HEK293 (cell line): ENCODE data around the gene EDARADD.

Experiments used
- CTCF ChIA-PET: fragments of 350-600 bp; formaldehyde crosslinking; extraction: SDS; loops from one replicate; lab custom pipeline; 2021; ENCODE audit warnings: antibody characterized with exemption; lab: Yijun Ruan, JAX
- POLR2A ChIA-PET: fragments of 300-600 bp; formaldehyde crosslinking; extraction: SDS; loops from one replicate; lab custom pipeline; 2020; ENCODE audit warnings: antibody characterized with exemption, inconsistent platforms; lab: Yijun Ruan, JAX
- H3K27ac ChIP-seq: fragments of 200-500 bp; sonication (Bioruptor generic); 2 replicates; pipeline ENCODE4 v1.5.1; 2014; ENCODE audit warnings: low read depth, low read length, control low read depth, inconsistent platforms; ENCODE audit errors: extremely low read depth
- H3K36me3 ChIP-seq, 2 experiments: fragments of 200-500 bp in 1 of 2; sonication (Bioruptor generic) in 1 of 2; 1 replicate in 1 of 2; 2 replicates in 1 of 2; pipeline ENCODE4 v1.5.1; 2014 to 2017; ENCODE audit warnings: inconsistent platforms in 2 of 2, low read length in 2 of 2; ENCODE audit not compliant: control insufficient read depth in 2 of 2, insufficient read depth in 1 of 2
- H3K4me1 ChIP-seq: fragments of 200-500 bp; sonication (Bioruptor generic); 2 replicates; pipeline ENCODE4 v1.5.1; 2014; ENCODE audit warnings: mild to moderate bottlenecking, low read length, inconsistent platforms; ENCODE audit not compliant: control insufficient read depth, insufficient read depth
- H3K4me3 ChIP-seq: 2 replicates; pipeline ENCODE4 v1.5.1; 2011; ENCODE audit warnings: low read depth, mild to moderate bottlenecking, control low read depth, low read length, moderate library complexity
- H3K9me3 ChIP-seq: fragments of 200-500 bp; sonication (Bioruptor generic); 2 replicates; pipeline ENCODE4 v1.5.1; 2014; ENCODE audit warnings: low read depth, low read length, inconsistent platforms; ENCODE audit not compliant: control insufficient read depth, insufficient read depth
- KLF1 ChIP-seq: fragments of 450-650 bp; formaldehyde crosslinking; IDR thresholded peaks from 2 replicates; pipeline ENCODE4 v1.5.1; 2016; ENCODE audit warnings: missing biosample characterization, missing genetic modification characterization
- KLF10 ChIP-seq: fragments of 450-650 bp; IDR thresholded peaks from 2 replicates; pipeline ENCODE4 v1.5.1; 2018; ENCODE audit warnings: missing biosample characterization, mild to moderate bottlenecking, missing genetic modification characterization
- OSR2 ChIP-seq: fragments of 450-650 bp; formaldehyde crosslinking; IDR thresholded peaks from 2 replicates; pipeline ENCODE4 v1.5.1; 2016; ENCODE audit warnings: missing biosample characterization, missing genetic modification characterization
- PRDM1 ChIP-seq: fragments of 450-650 bp; formaldehyde crosslinking; IDR thresholded peaks from 2 replicates; pipeline ENCODE4; 2016; ENCODE audit warnings: missing biosample characterization, missing genetic modification characterization
- PRDM10 ChIP-seq: fragments of 450-650 bp; formaldehyde crosslinking; IDR thresholded peaks from 2 replicates; pipeline ENCODE4 v1.5.1; 2016; ENCODE audit warnings: missing biosample characterization, missing genetic modification characterization
- SP2 ChIP-seq: fragments of 450-650 bp; formaldehyde crosslinking; IDR thresholded peaks from 2 replicates; pipeline ENCODE4 v1.5.1; 2016; ENCODE audit warnings: missing biosample characterization, missing genetic modification characterization
- SP7 ChIP-seq: fragments of 450-650 bp; formaldehyde crosslinking; IDR thresholded peaks from 2 replicates; pipeline ENCODE4 v1.5.1; 2016; ENCODE audit warnings: missing biosample characterization, missing genetic modification characterization
- ZNF121 ChIP-seq: fragments of 450-650 bp; formaldehyde crosslinking; IDR thresholded peaks from 2 replicates; pipeline ENCODE4 v1.5.1; 2016; ENCODE audit warnings: missing biosample characterization, missing genetic modification characterization
- ZNF175 ChIP-seq: fragments of 450-650 bp; formaldehyde crosslinking; IDR thresholded peaks from 2 replicates; pipeline ENCODE4 v1.5.1; 2016; ENCODE audit warnings: missing biosample characterization, missing genetic modification characterization
- ZNF184 ChIP-seq: fragments of 450-650 bp; IDR thresholded peaks from 2 replicates; pipeline ENCODE4 v1.5.1; 2018; ENCODE audit warnings: missing biosample characterization, mild to moderate bottlenecking, missing genetic modification characterization
- ZNF24 ChIP-seq: fragments of 450-650 bp; formaldehyde crosslinking; IDR thresholded peaks from 2 replicates; pipeline ENCODE4 v1.5.1; 2016; ENCODE audit warnings: missing biosample characterization, missing genetic modification characterization
- ZNF248 ChIP-seq: fragments of 450-650 bp; formaldehyde crosslinking; IDR thresholded peaks from 2 replicates; pipeline ENCODE4 v1.5.1; 2017; ENCODE audit warnings: missing biosample characterization, missing genetic modification characterization
- ZNF362 ChIP-seq: fragments of 450-650 bp; formaldehyde crosslinking; IDR thresholded peaks from 2 replicates; pipeline ENCODE4 v1.5.1; 2016; ENCODE audit warnings: missing biosample characterization, missing genetic modification characterization
- ZNF398 ChIP-seq: fragments of 450-650 bp; formaldehyde crosslinking; IDR thresholded peaks from 2 replicates; pipeline ENCODE4 v1.5.1; 2017; ENCODE audit warnings: missing biosample characterization, missing genetic modification characterization
- ZNF423 ChIP-seq: fragments of 450-650 bp; formaldehyde crosslinking; IDR thresholded peaks from 2 replicates; pipeline ENCODE4 v1.5.1; 2016; ENCODE audit warnings: missing biosample characterization, missing genetic modification characterization
- ZNF548 ChIP-seq: fragments of 450-650 bp; formaldehyde crosslinking; IDR thresholded peaks from 2 replicates; pipeline ENCODE4 v1.5.1; 2016; ENCODE audit warnings: missing biosample characterization, missing genetic modification characterization
- ZNF560 ChIP-seq: fragments of 450-650 bp; formaldehyde crosslinking; IDR thresholded peaks from 2 replicates; pipeline ENCODE4 v1.5.1; 2017; ENCODE audit warnings: missing biosample characterization, missing genetic modification characterization, borderline replicate concordance
- ZNF561 ChIP-seq: fragments of 450-650 bp; IDR thresholded peaks from 2 replicates; pipeline ENCODE4 v1.5.1; 2018; ENCODE audit warnings: missing biosample characterization, missing genetic modification characterization, borderline replicate concordance
- ZNF580 ChIP-seq: fragments of 450-650 bp; formaldehyde crosslinking; IDR thresholded peaks from 2 replicates; pipeline ENCODE4 v1.5.1; 2016; ENCODE audit warnings: missing biosample characterization, missing genetic modification characterization
- ZNF785 ChIP-seq: fragments of 450-650 bp; formaldehyde crosslinking; IDR thresholded peaks from 2 replicates; pipeline ENCODE4 v1.5.1; 2016; ENCODE audit warnings: missing biosample characterization, missing genetic modification characterization
- ZNF792 ChIP-seq: fragments of 450-650 bp; formaldehyde crosslinking; IDR thresholded peaks from 2 replicates; pipeline ENCODE4 v1.5.1; 2016; ENCODE audit warnings: missing biosample characterization, missing genetic modification characterization
- ZNF830 ChIP-seq: fragments of 450-650 bp; IDR thresholded peaks from 2 replicates; pipeline ENCODE4 v1.5.0; 2018; ENCODE audit warnings: missing biosample characterization, missing genetic modification characterization, low read depth, mild to moderate bottlenecking, moderate library complexity
- TF ChIP-seq, protein P1 (sequence below): fragments of 450-650 bp; formaldehyde crosslinking; IDR thresholded peaks from 2 replicates; pipeline ENCODE4 v1.5.1; 2016; ENCODE audit warnings: missing biosample characterization, missing genetic modification characterization
- TF ChIP-seq, protein P2 (sequence below): fragments of 450-650 bp; formaldehyde crosslinking; IDR thresholded peaks from 2 replicates; pipeline ENCODE4 v1.5.1; 2016; ENCODE audit warnings: missing biosample characterization, missing genetic modification characterization

Gene EDARADD

GRCh38 chr1:236494586-236495466 is 100.7 kb downstream of the EDARADD start (continued):
- TF ChIP-seq ZNF580 (tag by site-specific recombination) (no peak), ZNF362 (tag by site-specific recombination) (no peak), ZNF398 (tag by site-specific recombination) (peak; percentile 8; the same call in 1 of the 2 replicates), SP7 (tag by site-specific recombination) (no peak), SP2 (tag by site-specific recombination) (no peak), KLF10 (tag by site-specific recombination) (no peak), ZNF830 (no peak), PRDM10 (tag by site-specific recombination) (peak; percentile 80), ZNF423 (tag by site-specific recombination) (no peak), ZNF184 (tag by site-specific recombination) (no peak), PRDM1 (tag by site-specific recombination) (no peak)

DNA sequence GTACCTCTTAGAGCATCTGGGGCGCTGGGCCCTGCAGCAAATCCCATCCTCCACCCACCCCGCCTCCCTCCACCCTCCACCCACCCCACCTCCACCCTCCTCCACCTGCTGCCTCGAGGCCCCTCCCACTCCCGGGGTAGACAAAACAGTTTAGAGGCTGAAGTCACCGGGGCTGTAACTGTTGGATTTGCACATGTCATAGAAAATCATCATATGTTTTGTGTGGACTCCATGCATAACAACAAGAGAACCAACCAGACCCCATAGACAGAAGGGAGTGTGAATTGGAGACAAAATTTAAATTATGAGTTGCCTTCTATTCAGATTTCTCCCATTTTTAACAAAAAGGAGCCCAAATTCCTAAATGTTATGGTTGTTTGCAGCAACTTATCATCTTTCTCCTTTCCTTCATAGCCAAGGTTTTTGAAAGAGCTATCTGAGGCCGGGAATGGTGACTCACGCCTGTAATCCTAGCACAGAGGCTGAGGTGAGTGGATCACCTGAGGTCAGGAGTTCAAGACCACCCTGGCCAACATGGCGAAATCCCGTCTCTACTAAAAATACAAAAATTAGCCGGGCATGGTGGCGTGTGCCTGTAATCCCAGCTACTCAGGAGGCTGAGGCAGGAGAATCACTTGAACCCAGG is 101.5 kb downstream of the EDARADD start:
- no peak overlapping the region for H3K4me3 ChIP-seq
- CTCF ChIA-PET = interaction anchor here (0.6 kb wide), 1 partner anchor 368 kb away, joined by 3 read pairs; no protein-coding TSS in a partner anchor
- TF ChIP-seq ZNF561 (tag by site-specific recombination) (no peak), ZNF785 (tag by site-specific recombination) (no peak), ZNF175 (tag by site-specific recombination) (no peak), ZNF560 (tag by site-specific recombination) (no peak), ZNF248 (tag by site-specific recombination) (no peak), ZNF24 (tag by site-specific recombination) (0 out of 2 replicates have a peak, but pooled peaks have one; percentile 38), OSR2 (no peak), KLF1 (0 out of 2 replicates have a peak, but pooled peaks have one; percentile 5), ZNF548 (tag by site-specific recombination) (no peak), ZNF792 (tag by site-specific recombination) (peak; percentile 18; the same call in 1 of the 2 replicates), ZNF121 (tag by site-specific recombination) (peak; percentile 75; the same call in 1 of the 2 replicates)
- TF ChIP-seq, protein P1, sequence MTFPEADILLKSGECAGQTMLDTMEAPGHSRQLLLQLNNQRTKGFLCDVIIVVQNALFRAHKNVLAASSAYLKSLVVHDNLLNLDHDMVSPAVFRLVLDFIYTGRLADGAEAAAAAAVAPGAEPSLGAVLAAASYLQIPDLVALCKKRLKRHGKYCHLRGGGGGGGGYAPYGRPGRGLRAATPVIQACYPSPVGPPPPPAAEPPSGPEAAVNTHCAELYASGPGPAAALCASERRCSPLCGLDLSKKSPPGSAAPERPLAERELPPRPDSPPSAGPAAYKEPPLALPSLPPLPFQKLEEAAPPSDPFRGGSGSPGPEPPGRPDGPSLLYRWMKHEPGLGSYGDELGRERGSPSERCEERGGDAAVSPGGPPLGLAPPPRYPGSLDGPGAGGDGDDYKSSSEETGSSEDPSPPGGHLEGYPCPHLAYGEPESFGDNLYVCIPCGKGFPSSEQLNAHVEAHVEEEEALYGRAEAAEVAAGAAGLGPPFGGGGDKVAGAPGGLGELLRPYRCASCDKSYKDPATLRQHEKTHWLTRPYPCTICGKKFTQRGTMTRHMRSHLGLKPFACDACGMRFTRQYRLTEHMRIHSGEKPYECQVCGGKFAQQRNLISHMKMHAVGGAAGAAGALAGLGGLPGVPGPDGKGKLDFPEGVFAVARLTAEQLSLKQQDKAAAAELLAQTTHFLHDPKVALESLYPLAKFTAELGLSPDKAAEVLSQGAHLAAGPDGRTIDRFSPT (tag by site-specific recombination) = no peak
- TF ChIP-seq, protein P2, sequence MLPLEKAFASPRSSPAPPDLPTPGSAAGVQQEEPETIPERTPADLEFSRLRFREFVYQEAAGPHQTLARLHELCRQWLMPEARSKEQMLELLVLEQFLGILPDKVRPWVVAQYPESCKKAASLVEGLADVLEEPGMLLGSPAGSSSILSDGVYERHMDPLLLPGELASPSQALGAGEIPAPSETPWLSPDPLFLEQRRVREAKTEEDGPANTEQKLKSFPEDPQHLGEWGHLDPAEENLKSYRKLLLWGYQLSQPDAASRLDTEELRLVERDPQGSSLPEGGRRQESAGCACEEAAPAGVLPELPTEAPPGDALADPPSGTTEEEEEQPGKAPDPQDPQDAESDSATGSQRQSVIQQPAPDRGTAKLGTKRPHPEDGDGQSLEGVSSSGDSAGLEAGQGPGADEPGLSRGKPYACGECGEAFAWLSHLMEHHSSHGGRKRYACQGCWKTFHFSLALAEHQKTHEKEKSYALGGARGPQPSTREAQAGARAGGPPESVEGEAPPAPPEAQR = no peak

More for the DNA sequence above, 101.5 kb downstream of the EDARADD start:
- no peaks in the 10 kb centered on the region for H3K9me3 ChIP-seq
- H3K27ac ChIP-seq = no peak overlapping the region
- H3K4me1 ChIP-seq = peaks cover 3% of the 10 kb centered on the region; the same call in 1 of the 2 replicates
- no peaks in the 10 kb centered on the region for H3K36me3 ChIP-seq
- POLR2A ChIA-PET = interaction anchor here (1.0 kb wide), 1 partner anchor 215 kb away, joined by 3 read pairs; no protein-coding TSS in a partner anchor
